ENCODE measurements around the gene ANTXR2.

ANTXR2 gene

DNA sequence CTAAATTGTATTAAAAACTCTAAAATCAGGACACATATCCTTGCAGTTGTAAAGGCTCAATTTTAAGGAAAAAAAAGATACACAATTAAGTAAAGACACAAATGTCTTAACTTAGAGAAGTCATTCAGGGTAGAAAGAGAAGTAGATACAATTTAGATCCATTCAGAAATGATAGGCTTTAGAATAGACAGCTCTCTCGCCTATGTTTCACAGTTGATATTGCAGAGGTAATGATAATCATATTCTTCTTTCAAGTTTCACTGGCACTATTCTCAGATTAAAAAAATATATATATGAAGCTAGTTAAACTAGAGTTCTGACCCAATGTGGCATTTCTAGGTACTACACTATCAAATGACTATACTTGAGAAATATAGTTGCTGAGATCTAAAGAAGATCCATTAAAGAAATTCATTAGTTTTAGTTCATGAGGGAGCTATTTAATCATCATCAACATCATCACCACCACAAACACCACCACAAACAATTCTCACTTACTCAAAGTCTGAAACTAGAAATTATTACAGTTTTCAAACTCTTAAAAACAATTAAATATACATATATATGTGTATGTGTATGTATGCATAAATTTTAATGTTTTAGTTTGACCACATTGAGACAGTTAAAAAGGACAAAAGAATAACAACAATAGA is 93.1 kb downstream of the ANTXR2 start:
- DNase-seq: no peak

DNA sequence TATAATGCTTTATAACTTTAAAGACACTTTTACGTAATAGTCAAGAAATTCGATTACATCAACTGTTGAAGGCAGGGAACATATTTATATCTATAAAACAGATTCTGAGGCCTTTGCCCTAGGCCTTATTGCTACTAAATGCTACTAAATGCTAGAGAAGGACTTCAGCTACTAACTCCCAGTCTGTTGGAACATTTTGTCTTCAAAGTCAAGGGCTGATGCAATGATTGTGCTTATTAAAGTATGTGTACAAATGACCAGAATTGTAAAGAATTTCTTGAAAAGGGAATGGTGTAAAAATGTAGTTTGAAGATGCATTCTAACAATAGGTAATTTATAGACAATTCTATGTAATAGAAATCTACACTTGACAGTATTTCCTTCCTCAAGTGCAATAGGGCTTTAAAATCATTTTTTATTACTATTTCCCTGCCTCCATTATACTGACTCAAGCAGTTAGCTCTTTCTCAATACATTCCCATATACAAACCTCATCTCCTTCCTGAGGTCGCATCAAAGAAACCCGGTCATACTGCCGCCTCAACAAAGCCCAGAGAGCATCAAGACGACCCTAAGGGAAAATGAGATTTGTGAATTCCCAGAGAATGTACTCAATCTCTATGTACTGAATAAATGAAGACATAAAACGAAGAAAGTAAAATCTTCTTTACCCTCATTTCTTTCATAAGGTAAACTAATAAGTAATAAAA is 95.7 kb downstream of the ANTXR2 start:
- no peak for DNase-seq

GRCh38 chr4:79964400-79965211 is 108.4 kb downstream of the ANTXR2 start:
- DNase-seq: no peak

- no peak for DNase-seq
Measured at GRCh38 chr4:79964020-79964399, 109.0 kb downstream of the ANTXR2 start.

DNA sequence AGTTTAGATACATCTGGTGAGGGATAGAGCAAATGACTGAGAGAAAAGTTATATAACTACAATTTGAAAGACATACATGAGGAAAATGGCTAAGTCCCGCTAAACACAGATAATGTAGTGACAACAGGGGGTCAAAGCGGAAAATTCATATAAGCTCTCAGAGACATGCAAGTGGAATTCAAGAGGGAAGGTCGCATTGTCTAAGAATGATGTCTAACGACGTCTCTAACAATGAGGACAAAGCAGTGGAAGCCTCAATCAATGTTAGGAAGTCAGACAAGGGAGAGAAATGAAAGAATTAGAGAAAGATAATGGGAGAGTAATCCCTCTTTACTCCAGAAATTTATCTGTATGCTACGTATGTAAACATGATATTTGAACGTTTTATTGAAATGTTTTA is 113.4 kb downstream of the ANTXR2 start:
- no peak for DNase-seq

DNA sequence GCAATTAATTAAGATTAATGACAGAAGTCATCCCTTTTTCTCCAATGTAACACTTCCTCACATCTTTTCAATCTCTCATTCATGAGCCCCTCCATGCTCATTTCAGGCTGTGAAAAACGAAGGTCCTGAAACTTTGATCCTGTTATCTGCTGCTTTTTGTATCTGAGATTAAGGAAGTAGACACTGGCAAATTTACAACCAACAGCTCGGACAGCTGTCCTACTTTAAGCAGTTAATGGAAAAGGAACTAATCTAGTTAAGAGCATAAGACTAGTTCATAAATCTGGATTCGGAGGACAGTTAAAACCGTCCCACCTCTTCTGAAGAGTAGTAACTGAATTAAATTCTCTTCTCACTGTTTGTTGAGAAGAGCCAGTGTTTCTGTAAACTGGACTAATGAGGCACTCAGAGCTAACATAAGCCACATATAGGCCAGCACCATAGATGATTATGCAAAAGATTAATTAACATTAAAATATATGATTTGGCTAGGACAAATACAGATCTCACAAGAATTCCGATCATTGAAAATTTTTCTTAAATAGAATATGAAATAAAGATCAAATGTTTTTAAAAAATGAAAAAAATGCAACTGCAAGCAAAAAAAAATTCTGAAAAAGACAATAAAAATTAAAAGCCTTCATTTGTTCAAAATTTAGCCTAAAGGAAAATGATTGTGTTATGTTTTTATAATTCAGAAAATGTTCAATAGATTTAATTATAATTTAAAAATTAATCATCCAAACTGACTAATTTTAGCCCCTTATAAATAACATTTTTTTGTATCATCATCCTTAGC is 114.4 kb downstream of the ANTXR2 start:
- DNase-seq: no peak

GRCh38 chr4:79949178-79949577 is 123.9 kb downstream of the ANTXR2 start:
- no peak for DNase-seq

DNA sequence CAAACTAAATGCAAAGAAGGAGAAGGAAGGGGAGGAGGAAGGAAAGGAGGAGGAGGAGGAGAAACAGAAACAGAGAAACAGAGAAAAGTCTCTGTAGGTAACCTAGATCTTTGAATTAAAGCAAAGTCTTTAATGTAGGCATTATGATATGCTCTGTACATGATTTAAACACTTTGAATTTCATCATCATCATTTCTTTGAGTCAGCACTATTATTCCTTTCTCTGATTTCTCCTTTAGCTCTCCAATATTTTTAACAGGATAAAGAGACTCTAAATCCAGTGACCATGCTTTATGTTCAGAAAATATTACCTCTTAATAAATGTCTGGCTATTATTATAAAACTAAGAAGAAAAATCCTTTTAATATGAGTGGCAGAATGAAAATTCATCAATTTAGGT is 124.3 kb downstream of the ANTXR2 start:
- no peak for DNase-seq

DNA sequence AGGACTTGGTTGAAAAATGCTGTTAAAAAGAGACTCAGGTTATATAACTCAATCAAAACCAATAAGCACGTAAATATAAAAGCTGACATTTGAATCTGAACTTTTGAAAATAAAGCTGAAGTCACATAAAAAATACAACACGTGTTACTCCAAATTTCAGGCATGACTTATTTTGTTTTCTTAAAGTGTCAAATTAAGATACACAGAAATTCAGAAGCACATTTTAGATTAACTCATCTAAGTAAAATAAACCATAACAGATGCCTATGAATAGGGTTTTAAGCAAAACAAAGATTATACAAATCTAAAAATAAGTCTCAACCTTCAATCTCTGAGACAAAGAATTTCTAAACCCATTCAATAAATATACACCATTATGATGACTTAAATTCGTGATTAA is 124.8 kb downstream of the ANTXR2 start:
- DNase-seq: no peak

DNA sequence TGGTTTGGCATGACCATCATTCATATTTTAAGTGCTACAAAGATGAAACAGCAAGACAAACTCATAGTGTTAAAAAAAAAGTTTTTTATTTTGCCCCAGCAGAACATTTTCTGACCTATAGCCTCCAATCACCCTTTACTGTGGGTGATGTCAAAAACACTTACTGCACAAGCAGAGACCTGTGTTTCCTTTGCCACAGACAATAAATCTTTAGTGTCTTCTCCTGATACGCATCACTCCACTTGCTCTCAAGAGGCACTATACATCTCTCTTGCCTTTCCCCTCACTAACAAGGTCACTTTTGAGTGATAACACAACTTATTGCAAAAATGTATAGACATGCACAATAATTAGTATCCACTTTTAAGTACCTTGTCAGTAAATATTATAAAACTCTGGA is 125.6 kb downstream of the ANTXR2 start:
- no peak for DNase-seq

DNA sequence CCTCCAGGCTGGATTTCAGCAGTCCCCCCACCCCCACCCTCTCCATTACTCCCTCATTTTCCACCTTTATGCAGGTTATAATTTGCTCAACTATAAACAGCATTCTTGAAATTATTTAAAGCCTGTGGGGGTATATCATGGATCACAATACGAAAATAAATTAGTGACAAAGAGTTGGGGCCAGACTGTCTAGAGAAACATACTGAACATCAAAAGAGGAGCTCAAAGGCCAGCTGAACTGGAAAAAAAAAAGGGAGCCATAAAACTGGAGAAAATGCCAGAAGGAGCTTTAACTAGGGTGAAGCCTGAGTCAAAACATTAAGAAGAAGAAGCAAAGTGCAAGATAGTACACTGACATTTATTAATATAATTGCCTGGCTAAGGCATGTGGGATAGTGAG is 137.8 kb downstream of the ANTXR2 start:
- no peak for DNase-seq

DNA sequence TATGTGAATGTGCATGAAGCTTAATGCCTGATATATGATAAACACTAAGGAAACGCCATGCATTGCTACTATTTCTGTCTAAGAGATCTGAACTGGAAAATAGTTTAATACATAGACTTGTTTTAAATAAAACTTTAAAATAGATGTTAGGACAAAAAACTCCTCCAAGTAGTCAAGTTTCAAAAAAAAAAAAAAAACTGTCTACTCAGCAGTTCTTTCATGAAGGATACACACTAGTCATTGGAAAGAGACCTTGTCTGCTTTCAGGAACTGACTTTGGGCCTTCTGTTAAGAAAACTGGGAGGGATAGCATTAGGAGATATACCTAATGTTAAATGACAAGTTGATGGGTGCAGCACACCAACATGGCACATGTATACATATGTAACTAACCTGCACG is 138.4 kb downstream of the ANTXR2 start:
- no peak for DNase-seq

GRCh38 chr4:79927931-79928330 is 145.1 kb downstream of the ANTXR2 start:
- no peak for DNase-seq

- DNase-seq: no peak
Measured at GRCh38 chr4:79923281-79923680, 149.7 kb downstream of the ANTXR2 start.

- no peak for DNase-seq
Measured at GRCh38 chr4:79922011-79922410, 151.0 kb downstream of the ANTXR2 start.

DNA sequence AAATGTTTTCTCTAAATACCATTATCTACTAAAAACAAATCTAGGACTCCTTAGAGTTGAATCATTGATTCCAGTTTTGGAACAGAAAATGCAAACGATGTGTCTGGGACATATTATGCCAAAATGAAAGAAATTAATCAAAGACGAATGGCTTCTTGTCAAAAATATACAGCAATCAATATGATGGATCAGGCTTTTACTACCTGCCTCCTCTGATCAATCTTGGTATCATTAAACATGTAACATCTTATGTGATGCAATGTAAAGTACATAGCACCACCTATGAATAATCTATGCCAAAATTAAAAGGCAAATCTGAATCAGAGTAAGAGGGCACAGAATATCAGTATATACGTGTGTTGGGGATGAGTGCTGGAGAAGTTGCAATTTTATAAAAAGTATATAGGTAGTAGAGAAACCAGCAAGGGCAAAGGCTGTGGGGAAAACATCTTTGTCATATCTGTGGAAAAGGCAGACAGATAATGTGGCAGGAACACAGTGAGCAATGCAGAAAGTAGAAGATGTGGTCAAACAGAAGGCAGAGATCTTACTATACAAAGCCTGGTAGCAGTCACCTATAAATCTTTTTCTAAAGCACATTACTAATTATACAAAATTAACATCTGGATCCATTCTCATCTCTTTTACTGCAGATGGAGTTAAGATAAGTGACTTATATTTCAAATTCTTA is 152.7 kb downstream of the ANTXR2 start:
- DNase-seq: no peak

GRCh38 chr4:79918292-79918691 is 154.7 kb downstream of the ANTXR2 start:
- no peak for DNase-seq

- peak; percentile 42 for DNase-seq
Measured at GRCh38 chr4:79917246-79917645, 155.8 kb downstream of the ANTXR2 start.

- no peak for DNase-seq
Measured at GRCh38 chr4:79915246-79915645, 157.8 kb downstream of the ANTXR2 start.

DNA sequence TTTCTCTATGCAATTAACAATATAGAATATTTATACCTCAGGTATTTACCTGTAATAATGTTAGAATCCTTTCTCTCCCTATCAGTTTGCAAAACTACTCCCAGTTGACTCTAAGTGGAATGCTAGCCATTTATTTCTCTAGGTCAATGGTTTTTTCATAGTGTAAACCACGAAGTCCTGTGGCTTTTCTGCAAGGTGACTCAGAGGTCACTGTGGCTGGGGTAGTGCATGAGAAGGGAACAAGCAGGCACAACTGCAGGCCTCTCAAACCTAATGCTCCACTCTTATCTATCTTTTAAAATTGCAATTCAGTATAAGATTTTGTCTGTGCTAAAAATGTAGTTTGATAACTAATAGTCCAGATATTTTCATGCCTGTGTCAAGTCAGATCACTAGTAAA is 159.4 kb downstream of the ANTXR2 start:
- DNase-seq: no peak

- DNase-seq: no peak
Measured at GRCh38 chr4:79907001-79907400, 166.0 kb downstream of the ANTXR2 start.

DNA sequence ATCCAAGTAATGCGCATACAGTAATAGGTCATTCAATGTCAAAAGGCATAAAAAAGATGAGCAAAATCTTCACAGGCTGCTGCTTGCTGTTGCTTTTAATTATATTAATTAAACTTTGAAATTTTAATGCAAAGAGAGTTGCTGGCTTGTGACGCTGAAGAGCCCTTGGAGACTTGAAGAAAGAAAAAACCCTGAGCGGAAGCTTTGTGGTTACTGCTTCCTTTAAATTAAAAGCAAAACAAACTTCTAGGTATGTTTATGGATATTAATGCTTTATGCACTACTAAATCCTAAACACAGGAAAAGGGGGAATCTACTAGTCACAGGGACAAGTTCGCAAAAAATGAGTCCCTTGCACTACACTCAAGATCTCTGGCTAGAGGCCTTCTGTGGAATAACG is 166.7 kb downstream of the ANTXR2 start:
- no peak for DNase-seq

GRCh38 chr4:79905212-79905611 is 167.8 kb downstream of the ANTXR2 start:
- DNase-seq: no peak

Data from CD4-positive, alpha-beta T cell treated with Interleukin-15 for 1 hour (primary cell).